Activated CD4-positive, alpha-beta T cell treated with anti-CD3 and anti-CD28 coated beads for 4 hours (primary cell): ENCODE results near the gene FIZ1.

Experiments used
- DNase-seq, 2 donors: peaks; one replicate each; pipeline ENCODE4 v3.0.0-alpha.2; 2020

The FIZ1 gene

DNA sequence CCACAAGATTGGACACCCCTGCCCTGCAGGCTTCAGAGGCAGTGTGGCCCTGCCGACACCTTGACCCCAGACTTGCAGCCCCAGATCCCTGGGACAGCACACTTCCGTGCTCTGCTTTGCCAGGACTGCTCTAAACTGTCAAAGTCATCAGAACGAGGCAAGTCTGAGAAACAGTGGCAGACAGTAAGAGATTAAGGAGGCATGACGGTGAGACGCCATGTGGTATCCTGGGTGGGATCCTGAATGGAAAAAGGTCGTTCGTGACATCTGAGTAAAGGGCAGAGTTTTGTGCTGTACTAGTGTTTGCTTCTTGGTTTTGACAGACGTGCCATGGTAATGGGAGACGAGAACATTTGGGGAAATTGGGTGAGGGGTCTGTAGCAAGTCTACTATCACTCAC is 32.5 kb downstream of the FIZ1 start:
- no peak for DNase-seq

DNA sequence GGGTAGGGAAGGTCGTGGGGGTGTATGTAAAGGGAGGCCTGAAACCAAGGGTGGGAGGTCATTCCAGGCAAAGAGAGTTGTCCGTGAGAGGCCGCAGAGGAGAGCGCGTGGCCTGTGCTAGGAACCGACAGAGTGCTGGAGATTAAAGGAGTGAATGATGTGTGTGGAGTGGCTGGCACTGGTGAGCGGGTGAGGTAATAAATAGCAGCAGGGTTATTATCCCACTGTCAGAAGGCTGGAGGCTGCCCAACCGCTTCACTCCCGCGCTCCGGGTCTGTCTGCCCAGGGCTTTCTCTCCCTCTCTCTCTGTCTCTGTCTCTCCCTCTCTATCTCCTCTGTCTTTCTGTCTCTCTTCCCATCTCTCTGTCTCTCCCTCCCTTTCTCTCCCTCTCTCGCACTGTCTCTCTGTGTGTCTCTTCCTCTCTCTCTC is 36.0 kb downstream of the FIZ1 start:
- no peak for DNase-seq

DNA sequence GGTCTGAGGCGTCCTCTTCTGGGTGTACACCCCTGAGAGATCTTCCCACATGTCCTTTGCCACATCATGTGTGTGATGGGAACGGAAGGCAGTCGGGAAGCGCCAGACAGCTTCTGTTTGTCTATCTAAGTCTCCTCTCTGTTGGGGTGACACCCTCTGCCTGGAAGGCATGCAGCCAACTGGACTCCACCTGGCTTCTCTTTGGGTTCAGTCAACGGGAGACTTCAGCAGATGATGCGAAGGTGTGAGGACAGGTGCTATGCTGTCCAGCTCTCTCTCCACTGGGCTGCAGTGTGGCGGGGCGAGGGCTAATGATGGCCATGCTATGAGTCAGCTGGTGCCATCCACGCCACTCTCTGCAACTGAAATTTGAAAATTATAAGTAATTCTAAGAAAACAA is 39.6 kb downstream of the FIZ1 start:
- no peak for DNase-seq

DNA sequence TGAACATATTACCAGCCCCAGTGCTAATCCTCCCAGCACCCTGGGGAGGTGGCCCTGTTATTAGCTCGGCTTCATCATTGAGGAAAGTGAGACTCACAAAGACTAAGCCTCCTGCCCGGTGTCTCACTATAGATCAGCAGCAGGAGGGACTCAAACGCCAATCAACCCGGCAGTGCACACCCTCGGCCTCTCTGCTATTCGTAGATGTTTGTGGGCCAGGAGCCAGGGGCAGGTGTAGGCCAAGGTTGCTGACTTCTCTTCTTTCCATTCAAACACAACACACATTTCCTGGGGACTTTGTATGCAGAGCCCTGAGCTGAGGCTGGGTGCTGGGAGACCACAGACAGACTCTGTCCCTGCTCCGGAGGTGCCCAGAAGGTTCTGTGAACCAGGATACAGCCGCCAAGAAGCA is 44.6 kb downstream of the FIZ1 start:
- no peak for DNase-seq

DNA sequence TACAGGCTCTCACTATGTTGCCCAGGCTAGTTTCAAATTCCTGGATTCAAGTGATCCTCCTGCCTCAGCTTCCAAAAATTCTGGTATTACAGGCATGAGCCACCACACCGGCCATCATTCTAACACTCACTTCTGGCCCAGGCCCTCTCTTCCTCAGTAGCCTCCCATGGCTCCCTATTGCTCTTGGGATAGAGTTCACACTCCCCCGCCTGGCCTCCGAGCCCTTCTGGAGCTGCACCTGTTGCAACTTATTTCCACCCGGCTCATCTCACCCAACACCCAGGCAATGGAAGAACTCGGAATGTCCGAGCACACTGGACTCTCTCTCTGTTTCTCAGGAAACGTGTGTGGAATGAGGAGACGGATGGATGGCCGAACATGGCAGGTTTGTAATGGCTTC is 45.0 kb downstream of the FIZ1 start:
- no peak for DNase-seq

DNA sequence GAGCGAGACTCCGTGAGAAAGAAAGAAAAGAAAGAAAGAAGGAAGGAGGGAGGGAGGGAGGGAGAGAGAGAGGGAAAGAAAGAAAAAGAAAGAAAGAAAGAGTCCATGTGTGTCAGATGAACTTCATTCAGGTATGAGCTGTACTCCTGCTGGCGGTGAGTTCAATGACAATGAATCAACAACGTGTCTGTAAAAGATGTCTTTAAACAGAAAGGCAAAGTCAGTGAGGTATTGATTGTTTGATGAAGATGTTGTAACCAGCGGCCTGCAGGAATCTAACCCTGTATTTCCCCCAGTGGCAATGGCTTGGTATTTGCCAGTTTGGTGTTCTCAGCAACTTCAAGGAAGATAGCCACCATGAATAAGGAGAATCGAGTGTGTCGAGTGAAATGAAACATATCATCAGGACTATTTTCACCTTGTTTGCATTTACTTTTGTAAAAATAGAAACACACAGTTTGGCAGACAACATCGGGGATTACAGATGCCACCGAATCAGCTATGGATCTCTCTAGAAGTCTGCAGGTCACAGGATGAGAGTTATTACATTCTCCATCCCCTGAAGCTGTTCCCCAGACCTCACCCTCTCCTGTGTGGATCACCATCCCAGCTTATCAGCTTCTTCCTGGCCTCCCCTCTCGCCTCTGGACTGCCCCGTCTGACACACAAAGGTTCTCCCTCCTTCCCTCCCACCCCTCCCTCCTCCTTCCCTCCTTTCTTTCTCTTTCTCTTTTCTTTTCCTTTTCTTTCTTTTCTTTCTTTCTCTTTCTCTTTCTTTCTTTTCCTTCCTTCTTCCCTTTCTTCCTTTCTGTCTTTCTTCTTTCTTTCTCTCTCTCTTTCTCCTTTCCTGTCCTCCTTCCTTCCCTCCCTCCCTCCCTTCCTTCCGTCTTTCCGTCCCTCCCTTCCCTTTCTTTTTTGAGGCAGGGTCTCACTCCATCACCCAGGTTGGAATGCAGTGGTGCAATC is 45.8 kb downstream of the FIZ1 start:
- no peak for DNase-seq

DNA sequence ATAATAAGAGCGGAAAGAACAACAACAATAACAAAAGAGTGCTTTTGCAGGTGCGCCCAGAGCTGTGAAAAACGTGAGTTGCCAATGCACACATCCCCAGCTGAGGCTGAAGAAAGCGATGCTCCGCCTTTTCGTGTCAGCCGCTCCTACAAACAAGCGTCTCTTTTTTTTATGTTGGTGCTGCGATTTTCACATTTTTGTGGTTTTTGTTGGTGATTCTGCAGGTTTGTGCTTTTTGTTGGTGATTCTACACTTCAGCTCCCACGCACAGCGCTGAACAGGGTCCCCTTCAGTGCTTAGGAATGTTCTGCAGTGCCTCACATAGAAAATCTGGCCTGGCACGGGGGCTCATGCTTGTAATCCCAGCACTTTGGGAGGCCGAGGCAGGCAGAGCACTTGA is 46.7 kb downstream of the FIZ1 start:
- no peak for DNase-seq

DNA sequence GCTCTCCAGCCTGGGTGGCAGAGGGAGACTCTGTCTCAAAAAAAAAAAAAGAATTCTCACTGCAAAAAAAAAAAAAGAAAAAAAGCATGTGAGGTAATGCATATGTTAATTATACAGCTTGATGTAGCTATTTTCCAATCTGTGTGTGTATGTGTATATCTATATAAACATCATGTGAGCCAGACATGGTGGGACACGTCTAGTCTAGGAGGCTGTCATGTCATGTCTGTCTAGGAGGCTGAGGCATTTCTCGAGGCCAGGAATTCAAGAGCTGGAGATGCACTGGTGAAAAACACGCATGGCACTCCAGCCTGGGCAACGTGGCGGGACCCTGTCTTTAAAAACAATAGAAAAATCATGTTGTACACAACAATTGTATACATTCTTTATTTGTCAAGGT is 47.1 kb downstream of the FIZ1 start:
- no peak for DNase-seq

DNA sequence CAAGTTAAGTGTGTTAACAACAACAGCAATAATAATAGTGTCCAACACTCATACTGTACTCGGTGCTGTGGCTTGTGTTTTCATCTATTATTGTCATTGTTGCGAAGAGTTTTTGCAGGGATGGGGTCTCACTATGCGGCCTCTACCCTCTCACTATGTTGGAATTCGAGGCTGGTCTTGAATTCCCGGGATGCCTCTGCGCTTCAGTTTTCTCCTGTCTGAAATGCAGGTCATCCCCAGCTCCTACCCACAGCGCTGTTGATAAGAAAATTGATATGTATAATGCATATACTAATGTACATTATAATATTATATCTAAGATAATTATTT is 49.0 kb downstream of the FIZ1 start:
- DNase-seq, result no peak

DNA sequence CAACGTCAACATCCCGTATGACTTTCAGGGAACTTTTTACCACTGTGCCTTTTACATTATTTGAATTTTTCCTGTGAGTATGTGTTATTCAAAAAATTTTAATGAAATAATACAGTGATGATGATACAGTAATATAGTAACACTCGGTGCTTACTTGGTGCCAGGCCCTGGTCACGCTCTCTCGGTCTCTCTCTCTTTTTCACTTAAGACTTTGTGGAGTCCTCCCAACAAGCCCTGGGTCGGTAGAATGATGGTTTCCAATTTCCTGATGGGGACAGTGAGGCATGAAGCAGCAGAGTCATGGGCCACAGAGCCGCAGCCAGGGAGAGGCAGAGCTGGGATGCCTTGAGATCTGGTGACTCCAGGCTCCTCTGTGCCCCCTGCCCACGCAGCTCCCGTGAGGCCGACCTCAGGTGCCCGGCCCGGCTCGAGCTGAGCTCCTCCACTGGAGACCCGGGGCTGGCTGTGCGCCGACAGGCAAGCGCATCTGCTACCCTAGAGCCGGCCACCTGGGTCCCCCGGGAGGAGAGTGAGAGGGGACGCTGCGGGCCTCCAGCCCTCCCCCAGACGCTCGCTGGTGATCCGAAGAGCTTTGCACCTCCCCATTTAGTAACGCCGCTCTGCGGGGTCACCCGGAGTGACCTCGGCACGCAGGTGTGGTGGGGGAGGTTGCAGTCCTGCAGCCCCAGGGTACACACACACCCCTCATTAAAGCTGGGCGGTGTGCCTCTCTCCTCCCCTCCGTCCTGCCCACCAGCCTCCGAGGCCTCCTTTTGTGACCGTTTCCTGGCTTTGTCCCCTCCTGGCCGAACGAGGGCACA is 49.6 kb downstream of the FIZ1 start:
- no peak for DNase-seq

DNA sequence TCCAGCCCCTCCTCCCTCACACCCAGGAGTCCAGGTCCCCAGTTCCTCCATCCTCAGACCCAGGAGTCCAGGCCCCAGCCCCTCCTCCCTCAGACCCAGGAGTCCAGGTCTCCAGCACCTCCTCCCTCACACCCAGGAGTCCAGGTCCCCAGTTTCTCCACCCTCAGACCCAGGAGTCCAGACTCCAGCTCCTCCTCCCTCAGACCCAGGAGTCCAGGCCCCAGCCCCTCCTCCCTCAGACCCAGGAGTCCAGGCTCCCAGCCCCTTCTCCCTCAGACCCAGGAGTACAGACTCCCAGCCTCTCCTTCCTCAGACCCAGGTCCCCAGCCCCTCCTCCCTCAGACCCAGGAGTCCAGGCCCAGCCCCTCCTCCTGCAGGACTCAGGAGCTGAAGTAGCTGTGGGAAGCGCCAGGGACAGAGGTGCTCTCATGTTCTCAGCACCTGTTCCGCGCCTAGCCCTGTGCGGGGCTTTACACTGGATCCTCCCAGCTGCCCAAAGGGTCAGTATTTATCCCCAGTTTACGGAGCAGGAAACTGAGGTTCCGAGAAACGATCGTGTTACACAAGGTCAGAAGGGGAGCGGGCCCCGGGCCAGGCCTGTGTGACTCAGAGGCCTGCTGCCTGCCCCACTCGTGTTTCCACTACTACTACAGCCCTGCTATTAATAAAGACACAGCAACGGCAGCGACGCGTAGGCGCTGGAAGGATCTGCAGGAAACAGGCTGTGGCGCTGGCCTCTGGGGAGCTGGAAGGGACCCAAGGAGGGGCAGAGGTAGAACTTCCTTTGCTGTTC is 52.3 kb downstream of the FIZ1 start:
- no peak for DNase-seq

DNA sequence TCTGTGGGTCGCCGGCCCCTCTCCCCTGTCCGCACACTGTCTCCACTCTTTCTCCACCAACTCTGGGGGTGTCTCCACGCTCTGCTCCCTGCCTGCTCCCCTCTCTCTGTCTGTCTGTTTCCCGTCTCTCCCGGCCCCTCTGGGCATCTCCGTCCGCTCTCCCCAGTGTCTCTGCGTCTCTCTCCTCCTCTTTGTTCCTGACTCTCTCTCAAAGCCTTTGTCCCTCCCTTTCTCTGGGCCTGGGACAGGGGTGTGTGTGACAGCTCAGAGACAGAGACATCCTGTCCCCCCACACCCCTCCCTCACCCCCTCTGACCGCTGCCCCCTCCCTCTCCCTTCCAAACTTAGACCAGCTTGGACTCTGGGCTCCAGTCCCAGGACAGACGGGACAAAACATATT is 53.3 kb downstream of the FIZ1 start:
- no peak for DNase-seq

DNA sequence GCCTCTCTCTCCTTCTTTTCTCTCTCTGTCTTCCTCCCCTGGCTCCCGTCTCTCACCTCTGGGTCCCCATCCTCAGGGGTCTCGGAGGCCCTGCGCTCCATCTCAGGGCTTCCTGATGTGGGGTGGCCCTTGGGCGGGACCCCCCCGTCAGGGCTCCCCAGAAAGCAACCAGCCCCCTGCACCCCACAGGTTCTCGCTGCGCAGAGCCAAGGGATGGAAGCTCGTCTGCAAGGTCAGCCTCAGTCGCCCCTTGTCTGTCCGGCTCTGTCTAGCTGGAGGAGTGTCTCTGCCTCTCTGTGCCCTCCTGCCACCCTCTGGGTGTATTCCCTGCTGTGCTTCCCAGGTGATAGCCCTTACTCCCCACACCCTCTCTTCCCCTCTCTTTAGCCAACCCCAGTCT is 53.9 kb downstream of the FIZ1 start, which contains the start of gene SBK3:
TSS of gene SBK3 (minus strand) at position 101 of the 400 bp plus-strand sequence. CDS start at position 101, 0 bp downstream.
- DNase-seq, result no peak

DNA sequence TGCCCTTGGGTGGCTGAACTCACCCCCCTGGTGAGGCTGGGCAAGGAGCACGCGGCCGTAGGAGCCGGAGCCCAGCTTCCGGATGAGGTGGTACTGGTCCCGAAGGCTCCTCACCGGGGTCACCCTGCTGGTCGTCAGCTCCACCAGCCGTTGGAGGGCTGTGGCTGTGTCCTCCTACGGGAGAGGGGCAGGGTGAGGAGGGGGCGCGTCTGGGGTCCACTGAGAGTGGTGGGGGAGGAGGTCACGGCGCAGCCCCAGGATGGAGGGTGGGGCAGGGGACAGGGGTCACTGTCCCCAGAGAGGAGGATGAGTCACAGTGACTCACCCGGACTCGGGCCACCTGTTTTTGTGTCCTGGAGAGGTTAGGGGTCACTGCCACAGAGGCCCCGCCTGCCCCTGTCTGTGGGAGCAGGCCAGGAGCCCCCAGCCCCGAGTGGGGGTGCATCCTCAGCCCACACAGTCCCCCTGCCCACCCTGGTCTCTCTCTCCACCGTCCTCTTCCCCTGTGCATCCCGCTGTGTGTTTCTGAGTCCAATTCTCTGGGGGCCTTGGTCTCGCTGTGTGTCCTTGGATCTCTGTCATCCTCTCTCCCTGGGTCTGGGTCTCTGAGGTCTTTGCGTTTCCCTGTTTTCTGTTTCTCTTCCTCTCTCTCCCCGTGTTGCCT is 54.4 kb downstream of the FIZ1 start:
- no peak for DNase-seq

DNA sequence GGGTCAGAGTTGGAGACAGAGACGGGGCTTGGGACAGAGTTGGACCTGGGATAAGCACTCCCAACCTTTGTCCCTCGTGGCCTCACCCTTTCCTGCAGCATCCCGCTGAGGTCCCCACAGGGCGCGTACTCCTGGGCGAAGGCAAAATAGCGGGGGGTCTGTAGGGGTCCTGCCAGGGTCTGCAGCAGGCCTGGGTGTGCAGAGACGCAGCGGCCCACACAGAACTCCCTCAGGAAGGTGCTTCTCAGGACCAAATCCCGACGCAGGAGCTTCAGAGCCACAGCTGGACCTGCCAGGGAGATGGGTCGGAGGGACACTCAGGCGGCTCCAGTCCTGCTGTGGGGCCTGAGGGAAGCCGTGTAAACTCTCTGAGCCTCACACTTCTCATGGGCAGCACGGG is 55.3 kb downstream of the FIZ1 start:
- no peak for DNase-seq

DNA sequence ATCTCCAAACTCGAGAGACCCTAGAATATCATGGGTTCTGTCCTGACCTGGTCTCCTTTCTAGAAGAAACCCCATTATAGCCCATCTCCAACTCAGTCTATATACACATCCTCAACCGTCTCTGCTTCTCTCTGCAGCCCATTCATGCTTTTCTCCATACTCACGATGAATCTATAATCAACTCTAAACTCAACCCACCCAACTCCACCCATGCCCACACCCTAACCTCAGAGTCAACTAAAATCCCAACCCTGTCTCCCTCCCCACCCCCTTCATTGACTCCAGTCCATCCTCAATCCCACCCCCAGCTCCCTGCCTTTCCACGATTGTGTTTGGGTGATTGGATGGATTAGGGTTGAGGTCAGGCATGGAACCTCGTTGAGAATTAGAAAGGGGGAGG is 55.8 kb downstream of the FIZ1 start:
- no peak for DNase-seq

DNA sequence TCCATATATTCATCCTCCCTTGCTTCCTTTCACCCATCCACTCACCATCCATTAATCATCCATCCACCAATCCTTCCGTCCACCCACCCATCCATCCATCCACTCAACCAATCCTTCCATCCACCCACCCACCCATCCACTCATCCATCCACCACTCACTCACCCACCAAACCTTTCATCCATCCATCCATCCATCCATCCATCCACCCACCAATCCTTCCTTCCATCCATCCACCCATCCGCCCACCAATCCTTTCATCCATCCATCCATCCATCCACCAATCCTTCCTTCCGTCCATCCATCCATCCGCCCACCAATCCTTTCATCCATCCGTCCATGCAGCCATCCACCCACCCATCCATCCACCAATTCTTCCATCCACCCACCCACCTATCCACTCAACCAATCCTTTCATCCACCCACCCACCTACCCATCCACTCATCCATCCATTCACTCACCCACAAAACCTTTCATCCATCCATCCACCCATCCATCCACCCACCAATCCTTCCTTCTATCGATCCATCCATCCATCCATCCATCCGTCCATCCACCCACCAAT is 56.9 kb downstream of the FIZ1 start:
- DNase-seq, result no peak
